ENCODE results near the gene RBM17.

The RBM17 gene

GRCh38 chr10:6055929-6056328 lies 32.9 kb upstream of the RBM17 start:
- no peak overlapping the region for H3K27ac ChIP-seq
- CTCF ChIA-PET = interaction anchor here (0.7 kb wide), 1 partner anchor 31 kb away, joined by 3 read pairs; no protein-coding TSS in a partner anchor
- TF ChIP-seq, protein P1, sequence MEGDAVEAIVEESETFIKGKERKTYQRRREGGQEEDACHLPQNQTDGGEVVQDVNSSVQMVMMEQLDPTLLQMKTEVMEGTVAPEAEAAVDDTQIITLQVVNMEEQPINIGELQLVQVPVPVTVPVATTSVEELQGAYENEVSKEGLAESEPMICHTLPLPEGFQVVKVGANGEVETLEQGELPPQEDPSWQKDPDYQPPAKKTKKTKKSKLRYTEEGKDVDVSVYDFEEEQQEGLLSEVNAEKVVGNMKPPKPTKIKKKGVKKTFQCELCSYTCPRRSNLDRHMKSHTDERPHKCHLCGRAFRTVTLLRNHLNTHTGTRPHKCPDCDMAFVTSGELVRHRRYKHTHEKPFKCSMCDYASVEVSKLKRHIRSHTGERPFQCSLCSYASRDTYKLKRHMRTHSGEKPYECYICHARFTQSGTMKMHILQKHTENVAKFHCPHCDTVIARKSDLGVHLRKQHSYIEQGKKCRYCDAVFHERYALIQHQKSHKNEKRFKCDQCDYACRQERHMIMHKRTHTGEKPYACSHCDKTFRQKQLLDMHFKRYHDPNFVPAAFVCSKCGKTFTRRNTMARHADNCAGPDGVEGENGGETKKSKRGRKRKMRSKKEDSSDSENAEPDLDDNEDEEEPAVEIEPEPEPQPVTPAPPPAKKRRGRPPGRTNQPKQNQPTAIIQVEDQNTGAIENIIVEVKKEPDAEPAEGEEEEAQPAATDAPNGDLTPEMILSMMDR (conservative IDR thresholded peaks at IDR 0.05; ENCODE audit: low read depth) = no peak
- no peak for DNase-seq (ENCODE audit: low spot score)
- POLR2A ChIA-PET (ENCODE audit: low non-redundant PET) = no interaction called here

DNA sequence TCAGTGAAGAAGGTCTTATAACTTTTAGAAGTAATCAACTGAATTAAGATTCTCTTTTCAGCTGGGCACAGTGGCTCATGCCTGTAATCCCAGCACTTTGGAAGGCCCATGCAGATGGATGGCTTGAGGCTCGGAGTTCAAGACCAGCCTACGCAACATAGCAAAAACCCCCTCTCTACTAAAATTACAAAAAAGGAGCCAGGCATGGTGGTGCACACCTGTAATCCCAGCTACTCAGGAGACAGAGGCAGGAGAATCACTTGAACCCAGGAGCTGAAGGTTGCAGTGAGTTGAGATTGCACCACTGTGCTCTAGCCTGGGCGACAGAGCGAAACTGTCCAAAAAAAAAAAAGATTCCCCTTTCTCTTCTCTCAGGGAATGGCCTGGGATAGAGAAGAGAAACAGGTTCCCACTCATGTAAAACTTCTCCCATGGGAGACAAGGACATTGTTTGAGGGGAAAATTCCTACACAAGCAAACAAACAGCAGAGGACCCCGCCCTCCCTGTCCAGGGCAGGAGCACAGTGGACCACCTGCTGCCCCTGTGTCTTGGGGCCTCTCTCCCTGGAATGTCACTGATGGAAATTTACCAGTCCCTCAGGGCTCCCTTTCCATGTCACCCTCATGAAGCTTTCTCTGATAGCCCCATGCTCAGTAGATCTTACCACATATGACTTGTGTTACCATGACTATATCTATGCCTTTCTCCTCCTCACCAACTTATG lies 32.3 kb upstream of the RBM17 start:
- H3K27ac ChIP-seq = no peak overlapping the region
- CTCF ChIA-PET = no interaction called here
- DNase-seq (ENCODE audit: low spot score) = no peak
- POLR2A ChIA-PET (ENCODE audit: low non-redundant PET) = no interaction called here
- TF ChIP-seq, protein P1 (conservative IDR thresholded peaks at IDR 0.05; ENCODE audit: low read depth) = no peak

GRCh38 chr10:6058682-6059475 lies 30.0 kb upstream of the RBM17 start:
- ChIA-PET POLR2A (ENCODE audit: low non-redundant PET) (no interaction called here), CTCF (no interaction called here)
- no peak for DNase-seq (ENCODE audit: low spot score)
- no peak overlapping the region for H3K27ac ChIP-seq
- TF ChIP-seq, protein P1 (conservative IDR thresholded peaks at IDR 0.05; ENCODE audit: low read depth) = no peak

DNA sequence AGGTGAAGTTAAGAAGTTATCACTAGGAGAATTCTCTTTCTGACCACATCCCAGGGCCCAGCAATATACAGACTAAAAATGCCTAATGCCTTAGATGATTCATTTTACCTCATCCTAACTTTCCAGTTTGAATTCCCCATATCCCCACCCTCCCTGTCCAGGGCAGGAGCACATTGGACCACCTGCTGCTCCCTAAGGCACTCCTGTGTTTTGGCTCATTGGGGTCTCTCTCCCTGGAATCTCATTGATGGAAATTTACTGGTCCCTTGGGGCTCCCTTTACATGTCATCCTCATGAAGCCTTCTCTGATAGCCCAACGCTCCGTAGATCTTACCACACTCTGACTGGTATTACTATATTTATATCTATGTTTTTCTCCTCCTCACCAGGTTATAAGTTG lies 29.3 kb upstream of the RBM17 start:
- TF ChIP-seq, protein P1 (conservative IDR thresholded peaks at IDR 0.05; ENCODE audit: low read depth) = no peak
- ChIA-PET POLR2A (ENCODE audit: low non-redundant PET) (no interaction called here), CTCF (no interaction called here)

DNA sequence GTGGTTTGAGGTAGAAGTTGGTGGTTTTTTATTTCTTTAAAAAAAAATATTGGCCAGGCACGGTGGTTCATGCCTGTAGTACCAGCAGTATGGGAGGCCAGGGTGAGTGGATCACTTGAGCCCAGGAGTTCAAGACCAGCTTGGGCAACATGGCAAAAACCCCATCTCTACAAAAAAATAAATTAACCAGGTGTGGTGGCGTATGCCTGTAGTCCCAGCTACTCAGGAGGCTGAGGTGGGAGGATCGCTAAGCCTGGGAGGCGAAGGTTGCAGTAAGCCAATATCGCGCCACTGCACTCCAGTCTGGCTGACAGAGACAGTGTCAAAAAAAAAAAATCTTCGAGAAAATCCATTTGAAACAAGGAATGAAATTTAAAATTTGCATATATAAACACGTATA lies 27.8 kb upstream of the RBM17 start:
- DNase-seq (ENCODE audit: low spot score) = no peak
- ChIA-PET POLR2A (ENCODE audit: low non-redundant PET) (no interaction called here), CTCF (interaction anchor here (1.5 kb wide), 1 partner anchor 25 kb away, joined by 5 read pairs; no protein-coding TSS in a partner anchor)
- no peak overlapping the region for H3K27ac ChIP-seq
- TF ChIP-seq, protein P1 (conservative IDR thresholded peaks at IDR 0.05; ENCODE audit: low read depth) = no peak

More for the DNA sequence above, 29.3 kb upstream of the RBM17 start:
- no peak for DNase-seq (ENCODE audit: low spot score)
- H3K27ac ChIP-seq = no peak overlapping the region

DNA sequence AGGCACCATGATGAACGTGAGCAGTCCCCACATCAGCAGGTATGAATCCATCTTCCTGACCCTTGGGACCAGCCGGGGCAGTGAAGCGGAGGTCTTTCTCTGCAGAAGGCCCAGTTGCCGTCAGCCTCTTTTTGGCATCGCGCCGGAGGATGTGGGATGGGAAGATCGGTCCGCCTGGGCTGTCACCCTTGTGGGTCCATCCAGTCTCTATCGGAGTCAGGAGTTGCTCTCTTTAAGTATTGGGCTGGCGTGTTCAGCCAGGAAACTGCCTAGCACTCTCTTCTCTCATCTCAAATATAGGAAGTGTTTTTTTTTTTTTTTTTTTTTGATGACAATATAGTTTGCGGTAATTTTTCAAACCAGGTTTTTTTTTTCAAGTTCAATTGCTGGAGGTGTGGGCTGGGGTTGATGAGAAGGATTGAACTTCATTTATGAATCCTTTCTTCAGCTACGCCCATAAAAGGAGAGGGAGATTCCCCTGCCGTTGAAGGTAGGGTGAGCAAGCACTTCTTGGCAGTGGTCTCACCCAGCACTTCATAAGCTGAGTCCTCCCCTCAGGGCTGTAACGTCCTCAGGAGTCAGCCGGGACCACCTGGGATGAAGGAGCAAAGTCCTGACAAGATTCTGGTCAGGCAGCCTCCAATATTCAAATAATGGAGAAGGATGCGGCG lies 26.6 kb upstream of the RBM17 start, which contains the start of gene IL2RA:
Gene IL2RA, minus strand, starts transcription at position 267 of the 671 bp plus-strand sequence. Its CDS starts 216 bp downstream, at position 51.
- TF ChIP-seq, protein P1 (conservative IDR thresholded peaks at IDR 0.05; ENCODE audit: low read depth) = no peak
- ChIA-PET POLR2A (ENCODE audit: low non-redundant PET) (interaction anchor here (0.7 kb wide), 2 partner anchors 10 to 140 kb away, joined by 5 to 10 read pairs; no protein-coding TSS in a partner anchor), CTCF (interaction anchor here (1.5 kb wide), 1 partner anchor 24 kb away, joined by 5 read pairs; no protein-coding TSS in a partner anchor)
- H3K27ac ChIP-seq = no peak within 1 kb of the TSS
- no peak for DNase-seq (ENCODE audit: low spot score)

Data from RWPE1 (cell line).